H1 (cell line): ENCODE measurements around the gene KCMF1. TPM values are rescaled to one million over a fixed set of nuclear protein-coding genes. Genes with fewer than 3 reads are reported as not detected.

Experiments
- TCF12 ChIP-seq: IDR thresholded peaks from 2 replicates; pipeline ENCODE4 v1.6.1; 2011; ENCODE audit warnings: low read depth, mild to moderate bottlenecking, low read length
- polyA plus RNA-seq, 7 experiments: library from polyadenylated mRNA; depleted of rRNA in 3 of 7; stranded (reverse) in 5 of 7; unstranded in 2 of 7; fragments of >200 nt in 5 of 7; fragments of 200-250 nt in 2 of 7; gene quantifications; 1 replicate in 5 of 7; 2 replicates in 1 of 7; 4 replicates in 1 of 7; pipeline versions ENCODE4 v1.2.1 to v1.2.3, GENCODE V29; 2011 to 2013; ENCODE audit warnings: missing spikeins in 2 of 7, mixed read lengths in 2 of 7
- total RNA-seq: library from RNA; stranded (reverse); fragmentation: NEBNext Ultra II Directional; extraction: Animal tissue kit (Norgen Biotek cat#: 25700); gene quantifications from 2 replicates; pipeline ENCODE4 v1.2.1, GENCODE V29; 2021

The KCMF1 gene
- total and polyA plus RNA-seq, 2 of the 8 experiments (the other 6 are each of a cell fraction or from before 2014, with no cell fraction given), result 86.9 to 149 TPM

DNA sequence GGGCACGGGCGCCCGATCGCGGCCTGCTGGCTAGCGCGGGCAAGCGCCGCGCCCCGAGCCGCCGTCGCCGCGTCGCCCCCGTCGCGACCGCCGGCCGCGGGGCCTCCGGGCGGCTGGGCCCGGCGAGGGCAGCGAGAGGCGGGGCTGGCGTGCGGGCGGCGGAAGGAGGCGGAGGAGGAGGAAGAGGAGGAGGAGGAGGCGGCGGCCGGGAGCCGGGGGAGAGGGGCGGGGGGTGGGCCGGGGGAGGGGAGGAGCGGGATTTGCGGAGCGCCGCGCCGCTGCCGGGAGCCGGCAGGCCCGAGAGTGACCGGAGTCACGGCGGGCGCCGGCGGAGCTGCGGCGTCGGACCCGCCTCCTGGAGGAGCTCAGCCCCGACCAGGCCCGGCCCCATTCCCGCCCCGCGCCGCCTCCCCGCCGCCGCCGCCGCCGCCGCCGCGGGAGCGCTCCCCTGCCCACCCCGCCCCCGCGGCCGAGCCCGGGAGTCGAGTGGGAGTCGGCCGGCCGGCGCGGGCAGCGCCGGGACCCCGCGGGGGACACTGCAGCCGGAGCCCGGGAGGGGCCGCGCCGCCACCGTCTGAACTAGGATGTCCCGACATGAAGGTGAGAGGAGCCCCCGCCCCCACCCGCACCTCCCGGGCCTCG, at the start of gene KCMF1 (continued):
- no peak for TF ChIP-seq TCF12
